KMS-11 (cell line): ENCODE results near the gene IRF2BPL.

ENCODE experiments used
- H2AFZ ChIP-seq: fragments of 200-600 bp; sonication (generic); 2 replicates; pipeline ENCODE4 v1.6.1; 2016; ENCODE audit warnings: antibody characterized with exemption, mixed run types, low read depth
- H3K27ac ChIP-seq: fragments of 200-600 bp; sonication (generic); 2 replicates; pipeline ENCODE4 v1.6.1; 2016; ENCODE audit warnings: mild to moderate bottlenecking, mixed run types
- H3K27me3 ChIP-seq: fragments of 200-600 bp; sonication (generic); 2 replicates; pipeline ENCODE4 v1.6.1; 2017; ENCODE audit warnings: mild to moderate bottlenecking, low read depth, mixed run types, moderate library complexity; ENCODE audit not compliant: insufficient read depth
- H3K36me3 ChIP-seq: fragments of 200-600 bp; sonication (generic); 2 replicates; pipeline ENCODE4 v1.6.1; 2017; ENCODE audit warnings: mild to moderate bottlenecking, mixed run types; ENCODE audit not compliant: insufficient read depth
- H3K4me1 ChIP-seq: fragments of 200-600 bp; sonication (generic); 2 replicates; pipeline ENCODE4 v1.6.1; 2016; ENCODE audit warnings: mild to moderate bottlenecking, low read depth, mixed run types; ENCODE audit not compliant: poor library complexity, severe bottlenecking
- H3K4me2 ChIP-seq: fragments of 200-600 bp; sonication (generic); 2 replicates; pipeline ENCODE4 v1.7.0; 2016; ENCODE audit warnings: mild to moderate bottlenecking, mixed run types
- H3K4me3 ChIP-seq: fragments of 200-600 bp; sonication (generic); IDR thresholded peaks from 2 replicates; pipeline ENCODE4 v1.6.1; 2017; ENCODE audit warnings: low read depth, low read length, mixed read lengths; ENCODE audit not compliant: insufficient read depth
- H3K79me2 ChIP-seq: fragments of 200-600 bp; sonication (generic); 2 replicates; pipeline ENCODE4 v1.6.1; 2016; ENCODE audit warnings: low read depth, mixed run types; ENCODE audit not compliant: insufficient read depth
- H3K9ac ChIP-seq: fragments of 200-600 bp; sonication (generic); 2 replicates; pipeline ENCODE4 v1.6.1; 2016; ENCODE audit warnings: mild to moderate bottlenecking, mixed run types
- H4K20me1 ChIP-seq: fragments of 200-600 bp; sonication (generic); 2 replicates; pipeline ENCODE4 v1.6.1; 2016; ENCODE audit warnings: mild to moderate bottlenecking, mixed run types; ENCODE audit not compliant: insufficient read depth
- CTCF ChIP-seq: fragments of 200-600 bp; sonication (generic); conservative IDR thresholded peaks from 2 replicates; pipeline ENCODE4 v1.6.1; 2017; ENCODE audit warnings: low read depth, mild to moderate bottlenecking, antibody characterized with exemption, low read length, moderate library complexity, mixed read lengths

IRF2BPL gene

GRCh38 chr14:76985540-76986230 is 42.8 kb downstream of the IRF2BPL start:
- no peaks in the 10 kb centered on the region for H3K4me1 ChIP-seq
- no peak overlapping the region for H3K9ac ChIP-seq
- H3K27ac ChIP-seq = no peak overlapping the region

GRCh38 chr14:76984787-76985375 is 43.6 kb downstream of the IRF2BPL start:
- no peak overlapping the region for H3K4me2 ChIP-seq

More at GRCh38 chr14:76985540-76986230, 42.8 kb downstream of the IRF2BPL start:
- Histone ChIP-seq H3K27me3 (no peaks in the 10 kb centered on the region), H3K4me3 (no peak overlapping the region), H3K4me2 (no peak overlapping the region), H2AFZ (no peak overlapping the region), H3K36me3 (no peaks in the 10 kb centered on the region), H3K79me2 (no peaks in the 10 kb centered on the region), H4K20me1 (no peaks in the 10 kb centered on the region)
- TF ChIP-seq CTCF = no peak

GRCh38 chr14:76984297-76984696 is 44.2 kb downstream of the IRF2BPL start:
- H2AFZ ChIP-seq = no peak overlapping the region
- no peaks in the 10 kb centered on the region for H3K27me3 ChIP-seq
- no peak overlapping the region for H3K4me2 ChIP-seq
- no peaks in the 10 kb centered on the region for H3K79me2 ChIP-seq
- no peaks in the 10 kb centered on the region for H4K20me1 ChIP-seq
- no peak overlapping the region for H3K4me3 ChIP-seq
- H3K9ac ChIP-seq = no peak overlapping the region
- H3K27ac ChIP-seq = no peak overlapping the region
- TF ChIP-seq CTCF = no peak
- no peaks in the 10 kb centered on the region for H3K4me1 ChIP-seq
- no peaks in the 10 kb centered on the region for H3K36me3 ChIP-seq

More at GRCh38 chr14:76984787-76985375, 43.6 kb downstream of the IRF2BPL start:
- TF ChIP-seq CTCF = no peak
- no peaks in the 10 kb centered on the region for H3K36me3 ChIP-seq
- H3K27me3 ChIP-seq = no peaks in the 10 kb centered on the region
- no peak overlapping the region for H3K4me3 ChIP-seq
- H3K9ac ChIP-seq = no peak overlapping the region
- no peak overlapping the region for H3K27ac ChIP-seq
- H3K79me2 ChIP-seq = no peaks in the 10 kb centered on the region
- no peaks in the 10 kb centered on the region for H4K20me1 ChIP-seq
- H3K4me1 ChIP-seq = no peaks in the 10 kb centered on the region
- no peak overlapping the region for H2AFZ ChIP-seq

GRCh38 chr14:76981670-76982069 is 46.8 kb downstream of the IRF2BPL start:
- Histone ChIP-seq H3K36me3 (no peaks in the 10 kb centered on the region), H4K20me1 (no peaks in the 10 kb centered on the region), H3K27ac (no peak overlapping the region), H3K4me1 (no peaks in the 10 kb centered on the region), H3K79me2 (no peaks in the 10 kb centered on the region), H3K9ac (no peak overlapping the region), H3K27me3 (no peaks in the 10 kb centered on the region), H3K4me2 (no peak overlapping the region), H2AFZ (no peak overlapping the region), H3K4me3 (no peak overlapping the region)
- no peak for TF ChIP-seq CTCF
